Subcutaneous abdominal adipose tissue (tissue), 5 donors: ENCODE results near the gene MTA1.
A peak's percentile ranks its signal among the peaks of the same experiment; 100 is the strongest.

Experiments used
- H3K27ac ChIP-seq: one replicate; pipeline ENCODE4 v1.7.0; 2013; ENCODE audit warnings: low read depth, mild to moderate bottlenecking, inconsistent platforms, low read length, moderate library complexity
- H3K27me3 ChIP-seq, 5 donors: one replicate each; pipeline ENCODE4 v1.7.0; 2013; ENCODE audit warnings: low read length in 5 of 5, inconsistent platforms in 1 of 5; ENCODE audit not compliant: control insufficient read depth in 5 of 5, insufficient read depth in 4 of 5
- H3K36me3 ChIP-seq, 5 donors: one replicate each; pipeline ENCODE4 v1.7.0; 2013; ENCODE audit warnings: low read length in 5 of 5; ENCODE audit not compliant: control insufficient read depth in 5 of 5, insufficient read depth in 5 of 5
- H3K4me1 ChIP-seq, 5 donors: one replicate each; pipeline ENCODE4 v1.7.0; 2013; ENCODE audit warnings: low read length in 5 of 5, mild to moderate bottlenecking in 3 of 5, moderate library complexity in 1 of 5; ENCODE audit not compliant: control insufficient read depth in 5 of 5, insufficient read depth in 5 of 5
- H3K4me3 ChIP-seq, 5 donors: one replicate each; pipeline ENCODE4 v1.7.0; 2013; ENCODE audit warnings: low read length in 5 of 5, low read depth in 1 of 5
- H3K9ac ChIP-seq, 5 donors: one replicate each; pipeline ENCODE4 v1.7.0; 2013; ENCODE audit warnings: low read length in 5 of 5, mild to moderate bottlenecking in 4 of 5, moderate library complexity in 3 of 5
- H3K9me3 ChIP-seq, 5 donors: one replicate each; pipeline ENCODE4 v1.7.0; 2013; ENCODE audit warnings: low read length in 5 of 5; ENCODE audit not compliant: control insufficient read depth in 5 of 5
- donor health status: healthy.
- donor health status: healthy.
- donor health status: healthy.
- donor health status: healthy.
- donor health status: healthy.

MTA1 gene

DNA sequence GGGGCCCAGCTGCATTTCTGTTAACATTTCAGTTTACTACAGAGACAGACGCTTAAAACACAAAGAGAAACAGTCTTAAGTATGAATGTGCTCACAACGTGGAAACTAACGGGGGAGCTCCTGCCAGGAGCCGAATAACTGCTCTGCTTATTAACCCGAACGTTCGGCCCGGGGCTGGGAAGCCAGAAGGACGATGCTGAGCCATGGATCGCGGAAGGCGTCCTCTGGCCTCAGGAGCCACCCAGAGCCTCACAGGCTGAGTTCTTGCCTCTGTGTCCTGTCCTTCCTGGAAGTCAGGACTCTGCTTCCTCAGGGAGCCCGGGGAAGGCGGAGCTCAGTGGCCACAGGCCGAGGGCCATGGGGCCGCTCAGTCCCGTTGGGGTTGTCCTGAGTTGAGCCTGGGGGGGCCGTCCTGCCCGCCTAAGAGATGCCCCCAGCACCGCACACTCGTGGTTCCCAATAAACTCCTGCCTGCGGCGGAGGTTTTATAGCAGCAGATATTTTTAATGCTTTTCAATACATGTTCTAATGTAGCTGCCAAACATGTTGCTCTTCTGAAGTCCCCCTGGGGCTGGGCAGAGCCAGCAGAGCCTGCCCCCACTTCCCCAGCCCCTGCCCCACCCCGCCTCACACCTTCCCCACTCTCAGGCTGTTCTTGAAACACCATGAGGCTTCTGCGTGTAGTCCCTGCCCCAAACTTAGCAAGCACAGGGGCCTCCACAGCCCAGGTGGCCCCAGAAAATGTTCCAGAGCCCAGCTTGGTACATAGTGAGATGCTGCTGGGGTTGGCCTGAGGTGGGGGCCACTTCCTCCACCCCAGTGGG lies 24.7 kb upstream of the MTA1 start:
- Histone ChIP-seq H3K4me3 (no peak overlapping the region), H3K36me3 (peaks cover 0 to 20% (median 14%) of the 10 kb centered on the region in 5 donors), H3K9me3 (no peaks in the 10 kb centered on the region), H3K27me3 (no peaks in the 10 kb centered on the region), H3K9ac (no peak overlapping the region), H3K27ac (no peak overlapping the region), H3K4me1 (peaks cover 0 to 51% (median 36%) of the 10 kb centered on the region in 5 donors)

- Histone ChIP-seq H3K36me3 (peaks cover 0 to 25% (median 18%) of the 10 kb centered on the region in 5 donors), H3K4me3 (no peak overlapping the region), H3K9me3 (peaks cover 0 to 5% (median 2%) of the 10 kb centered on the region in 5 donors), H3K9ac (no peak overlapping the region), H3K27ac (no peak overlapping the region), H3K27me3 (no peaks in the 10 kb centered on the region), H3K4me1 (peaks cover 0 to 46% (median 32%) of the 10 kb centered on the region in 5 donors)
Observed at GRCh38 chr14:105395538-105395854, 24.1 kb upstream of the MTA1 start.

DNA sequence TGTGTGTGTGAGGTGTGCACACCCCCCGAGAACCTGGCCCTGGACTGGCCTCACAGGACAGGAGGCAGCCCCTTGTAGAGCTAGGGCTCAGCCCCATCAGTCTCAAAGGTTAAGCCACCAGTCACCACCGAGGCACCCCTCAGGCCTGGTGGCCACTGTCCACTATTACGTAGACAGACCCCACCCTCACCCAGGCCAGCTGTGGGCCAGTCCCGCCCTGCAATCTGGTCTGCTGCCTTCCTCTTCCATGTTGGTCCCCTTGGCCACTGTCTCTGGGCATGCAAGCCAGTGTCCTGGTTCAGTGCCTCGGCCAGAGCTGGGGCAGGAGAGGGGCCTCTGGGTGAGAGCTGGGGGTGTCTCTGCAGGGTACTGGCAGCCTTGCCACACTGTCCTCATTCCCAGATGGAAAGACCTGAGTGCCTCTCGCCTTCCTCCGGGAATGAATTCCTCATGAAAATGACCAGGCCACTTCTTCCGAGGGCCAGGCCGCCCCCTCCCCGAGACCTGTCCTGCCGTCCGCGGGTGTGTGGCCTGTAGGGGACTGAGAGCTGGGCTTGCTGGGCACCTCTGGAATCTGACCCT lies 22.2 kb upstream of the MTA1 start:
- Histone ChIP-seq H3K9me3 (peaks cover 0 to 17% (median 13%) of the 10 kb centered on the region in 5 donors), H3K36me3 (peaks cover 0 to 26% (median 21%) of the 10 kb centered on the region in 5 donors), H3K4me1 (peaks cover 0 to 38% (median 25%) of the 10 kb centered on the region in 5 donors), H3K9ac (peak overlapping the region in 4 of 5 donors; percentile 32 to 91 (median 50)), H3K27me3 (no peaks in the 10 kb centered on the region), H3K27ac (no peak overlapping the region), H3K4me3 (peak overlapping the region; percentile 40 to 90 (median 77))

- Histone ChIP-seq H3K4me3 (peak within 1 kb of the TSS; percentile 40 to 90 (median 77)), H3K4me1 (peaks cover 0 to 38% (median 25%) of the 10 kb centered on the region in 5 donors)
Observed at GRCh38 chr14:105398044-105398725, 21.4 kb upstream of the MTA1 start, which contains the start of gene TEX22. Gene TEX22 (plus strand): TSS chr14:105398538. CDS start chr14:105399341, 803 bp downstream.

DNA sequence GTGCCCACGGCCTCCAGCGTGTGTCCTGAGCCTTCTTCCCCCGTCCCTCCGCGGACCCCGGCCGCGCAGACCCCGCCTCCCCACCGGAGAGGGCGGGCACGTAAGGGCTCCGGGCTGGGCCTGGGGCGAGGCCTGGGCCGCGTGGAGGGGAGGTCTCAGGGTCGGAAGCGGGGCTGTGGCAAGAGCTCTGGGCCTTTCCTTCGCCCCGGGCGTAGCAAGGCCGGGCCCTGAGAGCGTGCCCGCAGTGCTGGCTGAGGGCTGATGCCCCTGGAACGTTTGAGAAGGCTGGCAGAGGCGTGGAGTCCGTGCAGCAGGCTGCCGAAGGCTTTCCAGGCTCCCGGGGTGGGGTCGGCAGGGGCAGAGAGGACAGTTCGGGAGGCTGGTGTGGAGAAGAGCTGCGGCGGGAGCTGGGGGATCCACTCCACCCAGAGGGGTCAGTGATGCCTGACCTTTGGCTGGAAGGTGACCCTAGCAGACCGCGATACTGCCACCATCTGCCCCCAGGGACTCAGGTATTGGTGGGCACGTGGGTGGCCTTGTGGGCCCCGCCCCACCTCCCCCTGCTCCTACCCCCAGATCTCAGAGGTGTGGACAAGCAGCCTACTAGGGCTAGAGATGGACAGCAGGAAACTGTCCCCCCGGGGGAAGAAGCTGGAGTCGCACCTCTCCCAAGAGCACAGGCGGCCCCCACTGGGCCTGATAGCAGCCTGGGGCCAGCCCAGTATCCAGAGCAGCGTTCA lies 20.7 kb upstream of the MTA1 start:
- H3K9ac ChIP-seq, result peak overlapping the region in 4 of 5 donors; percentile 82 to 91 (median 87)
- H3K4me1 ChIP-seq, result peaks cover 0 to 37% (median 25%) of the 10 kb centered on the region in 5 donors
- no peaks in the 10 kb centered on the region for H3K27me3 ChIP-seq
- H3K9me3 ChIP-seq, result peaks cover 0 to 24% (median 14%) of the 10 kb centered on the region in 5 donors
- H3K4me3 ChIP-seq, result peak overlapping the region; percentile 19 to 90 (median 77)
- H3K27ac ChIP-seq, result peak overlapping the region; percentile 37
- H3K36me3 ChIP-seq, result peaks cover 0 to 19% (median 17%) of the 10 kb centered on the region in 5 donors

More at GRCh38 chr14:105398044-105398725, 21.4 kb upstream of the MTA1 start, which contains the start of gene TEX22:
- Histone ChIP-seq H3K9me3 (peaks cover 0 to 19% (median 14%) of the 10 kb centered on the region in 5 donors), H3K27ac (peak within 1 kb of the TSS; percentile 37), H3K27me3 (no peaks in the 10 kb centered on the region), H3K36me3 (peaks cover 0 to 20% (median 17%) of the 10 kb centered on the region in 5 donors), H3K9ac (peak within 1 kb of the TSS in 4 of 5 donors; percentile 82 to 91 (median 87))

DNA sequence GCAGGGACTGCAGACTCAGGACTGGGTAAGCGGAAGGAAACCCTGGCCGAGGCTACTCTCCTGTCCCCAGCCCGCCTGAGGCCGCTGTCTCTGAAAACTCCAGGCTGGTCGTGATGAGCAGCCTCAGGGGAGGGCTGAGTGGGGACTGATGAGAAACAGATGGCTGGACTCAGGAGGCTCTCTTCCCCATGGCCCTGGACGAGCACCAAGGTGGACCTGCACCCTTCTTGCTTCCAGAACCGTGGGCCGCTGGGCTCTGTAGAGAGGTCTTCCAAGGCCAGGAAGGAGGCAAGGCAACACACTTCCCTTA lies 20.2 kb upstream of the MTA1 start:
- H3K36me3 ChIP-seq, result peaks cover 0 to 17% (median 16%) of the 10 kb centered on the region in 5 donors
- no peak overlapping the region for H3K27ac ChIP-seq

DNA sequence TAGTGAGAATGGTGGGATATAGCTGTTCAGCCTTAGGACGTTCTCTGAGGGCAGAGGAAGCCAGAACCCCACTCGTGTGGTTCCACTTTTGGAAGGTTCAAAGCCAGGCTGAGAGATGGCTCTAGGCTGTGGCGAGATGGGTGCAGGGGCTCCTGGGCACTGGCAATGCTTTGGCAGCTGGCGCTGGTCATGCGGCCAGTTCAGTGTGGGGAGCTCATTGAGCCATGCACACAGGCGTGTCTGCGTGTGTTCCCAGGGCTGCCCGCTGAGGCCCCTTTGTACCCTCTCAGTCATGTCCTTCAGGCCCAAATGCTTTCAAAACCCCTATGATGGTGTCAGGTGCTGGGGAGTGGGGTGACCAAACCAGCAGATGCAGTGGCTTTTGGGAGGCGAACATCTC lies 19.6 kb upstream of the MTA1 start:
- H3K9me3 ChIP-seq, result peaks cover 0 to 35% (median 21%) of the 10 kb centered on the region in 5 donors
- no peak overlapping the region for H3K9ac ChIP-seq
- H3K36me3 ChIP-seq, result peaks cover 0 to 13% (median 10%) of the 10 kb centered on the region in 5 donors
- H3K4me1 ChIP-seq, result peaks cover 0 to 28% (median 19%) of the 10 kb centered on the region in 5 donors
- H3K4me3 ChIP-seq, result no peak overlapping the region
- H3K27ac ChIP-seq, result no peak overlapping the region
- no peaks in the 10 kb centered on the region for H3K27me3 ChIP-seq

More for the DNA sequence above, 20.2 kb upstream of the MTA1 start:
- Histone ChIP-seq H3K4me3 (peak overlapping the region; percentile 19 to 90 (median 77)), H3K9ac (peak overlapping the region in 1 of 5 donors; percentile 88), H3K27me3 (no peaks in the 10 kb centered on the region), H3K9me3 (peaks cover 0 to 29% (median 16%) of the 10 kb centered on the region in 5 donors), H3K4me1 (peaks cover 0 to 32% (median 20%) of the 10 kb centered on the region in 5 donors)

DNA sequence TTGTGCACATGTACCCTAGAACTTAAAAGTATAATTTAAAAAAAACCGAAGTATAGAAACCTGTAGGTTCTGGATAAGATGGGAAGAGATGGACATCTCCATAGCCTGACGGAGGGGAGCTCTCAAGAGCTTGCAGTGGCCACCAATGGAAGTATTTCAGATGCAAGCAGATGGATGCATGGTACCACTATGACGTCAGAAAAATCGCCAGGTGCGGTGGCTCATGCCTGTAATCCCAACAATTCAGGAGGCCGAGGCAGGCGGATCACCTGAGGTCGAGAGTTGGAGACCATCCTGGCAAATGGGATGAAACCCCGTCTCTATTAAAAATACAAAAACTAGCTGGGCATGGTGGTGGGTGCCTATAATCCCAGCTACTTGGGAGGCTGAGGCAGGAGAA lies 17.9 kb upstream of the MTA1 start:
- Histone ChIP-seq H3K4me3 (no peak overlapping the region), H3K27me3 (no peaks in the 10 kb centered on the region), H3K9me3 (peaks cover 0 to 41% (median 27%) of the 10 kb centered on the region in 5 donors), H3K4me1 (peaks cover 0 to 28% (median 19%) of the 10 kb centered on the region in 5 donors), H3K36me3 (peaks cover 0 to 13% (median 10%) of the 10 kb centered on the region in 5 donors), H3K27ac (no peak overlapping the region), H3K9ac (no peak overlapping the region)

GRCh38 chr14:105408592-105408991 lies 11.0 kb upstream of the MTA1 start:
- H3K36me3 ChIP-seq, result no peaks in the 10 kb centered on the region
- no peak overlapping the region for H3K4me3 ChIP-seq
- no peak overlapping the region for H3K9ac ChIP-seq
- peaks cover 0 to 20% (median 10%) of the 10 kb centered on the region in 5 donors for H3K27me3 ChIP-seq
- no peak overlapping the region for H3K27ac ChIP-seq
- peaks cover 0 to 19% (median 13%) of the 10 kb centered on the region in 5 donors for H3K9me3 ChIP-seq
- peaks cover 0 to 18% (median 17%) of the 10 kb centered on the region in 5 donors for H3K4me1 ChIP-seq
